Measurements from ENCODE around the gene SUGCT. TPM values are rescaled to one million over a fixed set of nuclear protein-coding genes. Genes with fewer than 3 reads are reported as not detected.

Gene SUGCT
- total RNA-seq, 1 experiment from 2014 or later: 29.0 TPM

DNA sequence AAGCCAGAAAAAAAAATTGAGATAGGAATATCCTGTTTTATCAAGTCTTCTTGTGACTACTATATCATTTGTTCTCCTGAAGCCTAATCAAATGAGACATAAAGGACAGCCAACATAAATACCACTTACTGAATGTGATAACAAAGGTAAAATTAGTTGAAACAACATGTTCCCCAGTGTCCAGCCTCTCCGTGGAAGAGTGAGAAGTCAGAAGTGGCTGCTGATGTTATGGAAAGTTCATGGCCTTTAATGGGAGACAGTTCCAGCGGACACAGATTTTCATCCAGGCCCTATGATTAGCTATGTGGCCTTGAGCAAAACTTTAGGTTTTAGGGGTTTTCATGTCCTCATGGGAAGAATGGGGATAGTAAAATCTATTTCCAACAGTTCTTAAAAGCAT, 724.3 kb downstream of the SUGCT start:
- no peak for DNase-seq (ENCODE audit: low read depth)

DNA sequence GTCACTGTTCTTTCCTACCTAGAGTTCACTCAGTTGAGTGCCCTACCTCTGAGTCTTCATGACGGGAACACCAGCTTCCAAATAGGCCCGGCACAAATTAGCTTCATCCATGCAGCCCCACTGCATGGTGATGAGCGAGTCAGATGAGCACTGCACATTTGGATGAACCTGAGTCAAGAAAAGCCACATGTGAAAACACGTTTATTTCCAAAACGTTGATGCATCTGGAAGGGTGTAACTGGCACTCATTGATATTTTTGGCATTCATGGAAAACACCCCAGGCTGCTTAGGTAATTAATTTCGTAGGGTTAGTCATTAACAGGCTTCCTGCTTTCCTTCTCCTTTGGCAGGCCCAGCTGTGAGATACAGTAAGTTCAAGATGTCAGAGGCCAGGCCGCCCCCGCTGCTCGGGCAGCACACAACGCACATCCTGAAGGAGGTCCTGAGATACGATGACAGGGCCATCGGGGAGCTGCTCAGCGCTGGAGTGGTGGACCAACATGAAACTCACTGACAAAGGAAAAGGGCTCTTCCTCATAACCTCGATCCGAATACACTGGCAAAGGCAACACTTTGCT, 725.2 kb downstream of the SUGCT start:
- no peak for DNase-seq (ENCODE audit: low read depth)

DNA sequence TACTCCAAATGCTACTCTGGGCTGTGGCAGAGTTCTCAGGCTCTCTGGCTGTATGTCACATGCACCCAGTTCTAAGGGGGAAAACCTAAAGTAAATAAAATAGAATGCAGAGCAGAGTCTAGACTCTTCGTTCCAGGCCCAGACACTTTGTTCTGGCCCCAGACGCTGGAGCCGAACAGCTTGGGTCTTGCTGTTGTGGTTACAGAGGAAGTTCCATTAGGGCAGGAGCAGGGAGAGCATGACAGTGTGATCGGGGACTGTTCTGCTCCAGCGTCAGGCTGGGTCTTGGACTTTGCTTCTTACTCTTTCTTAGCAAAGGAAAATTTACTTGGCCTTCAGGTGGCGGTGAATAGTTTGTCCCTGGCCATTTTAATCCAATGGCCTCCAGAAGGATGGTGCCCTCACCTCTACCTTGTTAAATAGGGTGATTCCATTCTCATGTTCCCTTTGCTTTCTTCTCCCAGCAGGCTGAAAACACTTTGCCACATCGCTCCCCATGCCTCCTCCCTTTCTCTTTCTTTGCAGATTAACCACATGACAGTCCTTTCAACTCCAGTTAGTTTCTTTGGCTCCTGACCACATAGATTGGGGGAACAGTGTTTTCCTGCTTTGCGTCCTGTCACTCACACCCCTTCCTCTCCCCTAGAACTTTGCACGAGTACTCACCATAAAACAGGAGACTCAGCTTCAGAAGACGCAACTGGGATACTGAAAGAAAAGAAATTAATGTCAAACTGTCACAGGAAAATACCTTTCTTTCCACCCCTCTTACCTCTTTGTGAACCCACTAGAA, 730.8 kb downstream of the SUGCT start:
- no peak for DNase-seq (ENCODE audit: low read depth)

DNA sequence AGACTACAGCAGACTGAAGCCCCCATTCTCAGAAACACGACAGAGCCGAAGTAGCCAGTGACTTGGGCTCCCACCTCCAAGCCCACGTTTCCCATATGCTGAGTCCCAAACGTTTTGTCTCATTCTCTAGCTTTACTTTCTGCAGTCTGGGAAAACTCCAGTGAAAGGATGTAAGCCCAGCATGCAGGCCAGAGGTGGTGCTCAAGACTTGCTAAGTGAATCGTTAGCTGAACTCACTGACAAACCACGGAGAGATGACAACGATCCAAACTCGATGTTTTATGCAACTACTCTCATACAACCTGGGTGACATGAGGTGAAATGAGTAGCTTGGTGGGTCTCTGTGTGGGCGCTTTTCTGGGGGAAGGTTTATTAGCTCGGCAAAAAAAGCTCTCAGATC, 731.8 kb downstream of the SUGCT start:
- DNase-seq (ENCODE audit: low read depth): no peak

DNA sequence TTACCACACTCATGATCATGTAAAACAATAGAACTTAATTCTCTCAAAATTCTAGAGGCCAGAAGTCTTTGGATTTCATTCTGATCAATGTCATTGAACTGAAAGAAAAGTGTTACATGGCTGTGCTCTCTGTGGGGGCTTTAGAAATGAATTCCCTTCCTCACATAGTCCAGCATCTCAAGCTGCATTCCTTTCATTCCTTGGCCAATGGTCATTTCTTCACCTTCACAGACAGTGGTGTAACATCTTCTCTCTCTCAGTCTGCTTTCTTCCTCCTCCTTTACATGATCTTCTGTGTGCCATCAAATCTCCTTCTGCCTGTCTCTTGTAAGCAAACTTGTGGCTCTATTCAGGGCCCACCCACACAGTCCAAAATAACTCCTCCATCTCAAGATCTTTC, 735.3 kb downstream of the SUGCT start:
- DNase-seq (ENCODE audit: low read depth): no peak

GRCh38 chr7:40873248-40873647, 738.4 kb downstream of the SUGCT start:
- no peak for DNase-seq (ENCODE audit: low read depth)

DNA sequence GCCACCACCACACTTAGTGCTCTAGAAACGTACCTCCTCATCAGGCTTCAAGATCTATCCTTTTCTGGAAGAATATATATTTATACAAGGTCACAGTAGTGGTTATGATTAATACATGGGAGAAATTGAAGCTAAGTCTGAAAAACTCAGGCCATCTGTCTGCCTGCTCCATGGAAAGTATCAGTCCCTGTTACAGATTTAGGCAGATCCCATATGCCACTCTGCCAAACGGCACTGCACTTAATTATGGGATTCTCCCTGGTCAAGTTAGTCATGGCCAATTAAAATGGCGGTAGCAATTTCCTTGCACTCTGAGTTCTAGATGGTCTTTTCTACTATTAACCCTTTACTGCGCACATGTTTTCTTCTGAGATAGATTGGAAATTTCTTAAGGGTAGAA, 740.0 kb downstream of the SUGCT start:
- peak; percentile 17 for DNase-seq (ENCODE audit: low read depth)

DNA sequence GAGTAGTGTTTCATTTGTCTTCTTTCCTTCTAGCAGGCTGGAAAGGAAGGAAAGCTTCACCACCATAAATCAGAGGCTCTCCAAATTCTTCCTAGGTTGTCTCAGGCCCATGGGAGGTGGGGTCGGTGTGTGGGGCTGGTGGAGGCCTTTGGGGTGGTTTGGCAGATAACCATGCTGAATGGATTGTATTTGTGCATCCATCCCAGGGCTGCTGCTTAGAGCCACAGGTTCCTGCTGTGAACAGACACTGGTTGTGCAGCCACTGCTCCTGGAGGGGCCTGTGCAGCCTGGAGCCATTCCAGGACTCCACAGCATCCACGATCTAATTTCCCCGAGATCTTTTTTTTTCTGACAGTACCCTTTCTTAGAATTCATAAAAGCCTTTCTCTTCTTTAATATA, 741.8 kb downstream of the SUGCT start:
- DNase-seq (ENCODE audit: low read depth): no peak

- DNase-seq (ENCODE audit: low read depth): peak; percentile 37
These were observed 745.2 kb downstream of the SUGCT start for GRCh38 chr7:40879941-40880543.

- DNase-seq (ENCODE audit: low read depth): peak; percentile 69
These were observed 745.8 kb downstream of the SUGCT start for GRCh38 chr7:40880581-40880980.

DNA sequence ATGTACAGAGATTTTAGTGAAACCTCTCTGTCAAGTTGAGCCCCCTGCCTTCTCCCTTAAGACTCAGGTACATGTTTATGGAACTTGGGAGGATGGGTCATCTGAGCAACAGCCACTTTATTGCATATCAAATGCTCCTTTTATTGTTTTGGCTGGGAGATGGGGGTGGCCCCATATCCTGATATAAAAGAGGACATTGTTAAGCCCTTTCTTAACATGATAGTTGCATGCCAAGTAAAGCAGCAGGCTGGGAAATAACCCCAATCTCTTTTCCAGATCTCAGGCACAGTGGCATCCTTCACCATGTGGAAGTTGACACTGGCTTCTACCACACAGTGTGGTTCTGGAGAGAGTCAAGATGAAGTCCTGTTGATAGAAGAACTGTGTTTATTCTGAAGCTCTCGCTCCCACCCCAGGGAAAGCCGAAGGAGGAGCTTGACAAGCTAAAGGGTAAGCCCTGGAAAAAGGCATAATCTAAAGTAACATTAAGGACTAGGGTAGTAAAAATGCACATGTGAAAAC, 746.7 kb downstream of the SUGCT start:
- DNase-seq (ENCODE audit: low read depth): no peak

- no peak for DNase-seq (ENCODE audit: low read depth)
These were observed 747.4 kb downstream of the SUGCT start for GRCh38 chr7:40882071-40882658.

DNA sequence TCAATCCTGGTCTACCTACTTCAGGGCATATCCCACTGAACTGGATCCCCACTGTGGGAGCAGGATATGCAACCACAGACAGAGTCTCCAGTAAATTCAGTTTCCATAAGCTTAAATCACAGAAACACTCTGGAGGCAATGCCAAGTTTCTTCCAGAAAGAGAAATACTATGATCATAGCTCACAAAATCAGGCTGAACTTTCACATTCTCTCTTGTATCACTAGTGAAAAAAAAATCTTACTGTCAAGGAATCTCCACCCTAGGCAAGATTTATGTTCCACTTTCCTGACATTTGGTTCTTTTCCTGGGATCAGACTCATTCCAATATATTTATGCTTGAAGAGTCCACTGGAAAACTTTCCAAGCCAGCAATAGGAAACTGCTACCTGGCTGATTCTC, 749.0 kb downstream of the SUGCT start:
- no peak for DNase-seq (ENCODE audit: low read depth)

- peak; percentile 51 for DNase-seq (ENCODE audit: low read depth)
These were observed 749.4 kb downstream of the SUGCT start for GRCh38 chr7:40884241-40884640.

DNA sequence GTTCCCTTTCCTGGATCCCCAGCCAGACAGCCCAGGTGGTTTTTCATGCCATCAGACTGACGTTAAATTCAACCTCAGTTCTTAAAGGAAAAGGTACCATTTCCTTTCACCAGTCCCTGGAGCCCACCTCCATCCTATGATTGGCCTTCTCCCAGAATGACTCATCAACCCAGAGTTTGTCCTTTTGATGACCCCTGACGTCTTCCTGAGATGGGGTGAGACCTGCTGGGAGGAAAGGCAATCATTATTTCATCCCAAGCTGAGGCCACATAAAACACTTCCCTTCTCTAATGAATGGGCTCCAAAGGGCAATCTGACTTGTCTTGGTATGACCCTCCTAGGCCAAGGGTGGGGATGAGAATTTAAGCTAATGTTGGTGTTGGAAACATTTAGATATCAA, 750.7 kb downstream of the SUGCT start:
- peak; percentile 74 for DNase-seq (ENCODE audit: low read depth)

- peak; percentile 89 for DNase-seq (ENCODE audit: low read depth)
These were observed 752.3 kb downstream of the SUGCT start for GRCh38 chr7:40887099-40887498.

GRCh38 chr7:40888499-40888898, 753.7 kb downstream of the SUGCT start:
- no peak for DNase-seq (ENCODE audit: low read depth)

DNA sequence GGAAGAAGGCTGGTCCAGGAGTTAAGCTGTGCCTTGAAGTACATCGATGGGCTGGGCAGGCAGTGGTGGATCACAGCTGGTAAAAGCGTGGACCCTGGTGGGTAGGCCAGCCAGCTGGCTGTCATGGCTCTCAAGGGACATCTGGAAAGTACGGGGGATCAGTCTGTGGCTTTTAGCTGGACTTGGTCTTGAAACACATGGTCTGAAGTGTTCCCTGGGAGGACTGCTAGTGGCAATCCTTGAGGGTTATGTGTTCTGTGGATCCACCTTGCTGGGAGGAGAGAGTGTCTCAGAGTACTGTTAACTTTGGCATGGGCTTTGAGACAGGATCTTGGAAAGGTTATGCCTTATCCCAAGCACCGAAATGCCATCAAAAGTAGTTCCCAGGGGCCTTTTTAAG, 754.3 kb downstream of the SUGCT start:
- DNase-seq (ENCODE audit: low read depth): no peak

DNA sequence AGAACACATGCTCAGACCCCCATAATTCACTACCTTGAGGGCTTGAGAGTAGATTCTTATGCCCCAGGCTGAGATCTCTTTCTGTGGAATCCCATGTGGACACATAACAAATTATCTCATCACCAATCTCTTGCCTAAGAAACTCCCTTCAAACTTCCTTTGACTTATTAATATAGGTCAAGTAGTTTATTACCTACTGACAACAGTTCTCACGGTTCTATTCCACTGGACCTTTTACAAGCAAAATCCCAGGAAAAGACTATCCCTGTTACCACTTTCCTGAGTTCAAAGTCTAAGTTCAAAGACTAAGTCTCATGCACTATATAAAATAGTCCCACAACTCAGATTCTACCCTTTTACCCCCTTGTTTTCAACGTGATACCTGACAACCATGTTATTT, 754.7 kb downstream of the SUGCT start:
- no peak for DNase-seq (ENCODE audit: low read depth)

GRCh38 chr7:40890088-40890692, 755.4 kb downstream of the SUGCT start:
- DNase-seq (ENCODE audit: low read depth): no peak

DNA sequence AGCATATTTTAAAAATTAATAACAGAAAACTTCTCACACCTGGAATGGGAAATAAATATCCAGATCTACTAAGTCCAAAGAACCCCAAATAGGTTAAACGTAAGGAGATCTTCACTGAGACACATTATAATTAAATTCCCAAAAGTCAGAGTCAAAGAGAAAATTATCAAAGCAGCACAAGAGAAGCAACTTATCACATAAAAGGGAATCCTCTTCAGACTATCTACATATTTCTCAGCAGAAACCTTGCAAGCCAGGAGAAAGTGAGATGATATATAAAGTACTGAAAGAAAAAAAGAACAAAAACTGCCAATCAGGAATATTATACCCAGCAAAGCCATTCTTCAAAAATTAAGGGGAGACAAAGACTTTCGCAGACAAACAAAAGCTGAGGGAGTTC, 756.4 kb downstream of the SUGCT start:
- no peak for DNase-seq (ENCODE audit: low read depth)

DNA sequence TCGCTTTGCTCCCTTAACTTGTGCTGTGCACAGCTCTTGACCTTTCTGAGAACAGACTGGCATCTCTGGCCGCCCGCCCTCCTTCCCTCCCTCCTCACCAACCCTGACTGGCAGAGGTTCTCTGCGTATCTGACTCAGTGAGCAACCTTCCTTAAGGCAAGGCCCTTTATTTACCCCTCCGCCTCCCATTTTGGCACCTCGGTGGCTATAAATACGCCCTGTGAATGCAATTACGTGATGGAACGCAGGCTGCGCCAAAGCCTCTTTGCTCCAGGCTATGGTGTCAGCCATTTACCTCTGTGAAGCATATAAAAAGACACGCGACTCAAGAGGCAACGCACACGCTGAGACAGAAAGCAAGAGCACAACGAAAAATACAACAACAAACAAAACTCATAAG, 764.3 kb downstream of the SUGCT start:
- DNase-seq (ENCODE audit: low read depth): no peak
